Tongue (tissue), 3 donors: ENCODE data around the gene MLF1. TPM values are rescaled to one million over a fixed set of nuclear protein-coding genes. Genes with fewer than 3 reads are reported as not detected.

Source experiments
- DNase-seq: peaks from one replicate; pipeline ENCODE4 v3.0.0-alpha.2; 2015
- small RNA-seq: library from RNA; depleted of rRNA; stranded (forward); fragments of <200 nt; gene quantifications from one replicate; pipeline ENCODE3, GENCODE V24; 2014; ENCODE audit warnings: low replicate concordance
- total RNA-seq: library from RNA; depleted of rRNA; stranded (reverse); fragments of >200 nt; gene quantifications from one replicate; pipeline ENCODE4 v1.2.3, GENCODE V29; 2014

Gene MLF1
- total RNA-seq, 1 donor from 2014 or later: 86.8 TPM

DNA sequence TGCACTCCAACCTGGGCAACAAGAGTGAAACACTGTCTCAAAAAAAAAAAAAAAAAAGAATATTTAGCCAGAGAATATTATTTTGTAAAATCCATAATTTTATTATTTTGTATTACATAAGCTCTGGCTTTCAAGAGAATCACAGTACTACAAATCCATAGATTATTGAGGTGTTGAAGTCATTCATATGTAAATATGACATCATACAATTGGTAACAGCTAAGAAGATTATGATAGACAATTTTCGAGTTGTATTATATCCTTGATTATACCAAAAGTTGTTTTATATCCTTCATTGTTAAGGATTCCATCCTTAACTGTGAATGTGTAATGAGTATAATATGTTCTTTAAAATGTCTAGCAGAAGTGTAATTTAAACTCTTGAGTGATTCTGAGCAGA, 3.7 kb downstream of the MLF1 start:
- DNase-seq: no peak

DNA sequence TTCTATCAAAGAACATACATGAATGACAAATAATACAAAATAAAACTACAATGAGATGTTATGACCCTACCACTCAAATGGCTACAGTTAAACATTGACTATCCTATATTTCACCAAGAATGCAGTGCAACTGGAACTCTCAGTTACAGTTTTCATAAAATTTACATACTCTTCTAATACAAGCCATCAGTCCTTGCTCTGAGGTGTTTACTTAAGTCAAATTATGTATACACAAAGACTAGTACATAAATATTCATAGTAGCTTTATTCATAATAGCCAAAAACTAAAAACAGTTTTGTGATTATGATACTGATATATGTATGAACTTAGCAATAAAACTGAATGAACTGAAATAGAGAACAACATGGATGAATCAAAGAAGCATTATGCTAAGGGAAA, 19.2 kb downstream of the MLF1 start:
- DNase-seq: no peak

GRCh38 chr3:158600787-158601186, 29.8 kb downstream of the MLF1 start:
- no peak for DNase-seq

DNA sequence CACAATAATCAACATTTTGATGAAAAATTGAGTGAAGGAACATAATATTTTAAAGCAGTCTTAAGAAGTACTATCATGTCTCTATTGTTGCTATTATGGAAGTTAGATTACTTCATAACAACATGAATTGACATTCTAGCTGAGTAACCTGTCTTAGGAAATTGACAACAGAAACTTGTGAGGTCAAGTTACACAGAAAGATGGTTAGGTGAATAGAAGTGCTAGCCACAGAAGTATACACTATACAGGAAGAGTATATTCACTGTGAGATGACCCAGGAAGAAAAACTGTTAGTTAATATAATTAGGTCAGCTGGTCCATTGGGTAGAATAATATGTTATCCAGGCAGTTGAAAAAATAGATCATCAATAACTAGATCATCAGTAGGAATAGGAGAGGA, 31.2 kb downstream of the MLF1 start:
- no peak for DNase-seq

DNA sequence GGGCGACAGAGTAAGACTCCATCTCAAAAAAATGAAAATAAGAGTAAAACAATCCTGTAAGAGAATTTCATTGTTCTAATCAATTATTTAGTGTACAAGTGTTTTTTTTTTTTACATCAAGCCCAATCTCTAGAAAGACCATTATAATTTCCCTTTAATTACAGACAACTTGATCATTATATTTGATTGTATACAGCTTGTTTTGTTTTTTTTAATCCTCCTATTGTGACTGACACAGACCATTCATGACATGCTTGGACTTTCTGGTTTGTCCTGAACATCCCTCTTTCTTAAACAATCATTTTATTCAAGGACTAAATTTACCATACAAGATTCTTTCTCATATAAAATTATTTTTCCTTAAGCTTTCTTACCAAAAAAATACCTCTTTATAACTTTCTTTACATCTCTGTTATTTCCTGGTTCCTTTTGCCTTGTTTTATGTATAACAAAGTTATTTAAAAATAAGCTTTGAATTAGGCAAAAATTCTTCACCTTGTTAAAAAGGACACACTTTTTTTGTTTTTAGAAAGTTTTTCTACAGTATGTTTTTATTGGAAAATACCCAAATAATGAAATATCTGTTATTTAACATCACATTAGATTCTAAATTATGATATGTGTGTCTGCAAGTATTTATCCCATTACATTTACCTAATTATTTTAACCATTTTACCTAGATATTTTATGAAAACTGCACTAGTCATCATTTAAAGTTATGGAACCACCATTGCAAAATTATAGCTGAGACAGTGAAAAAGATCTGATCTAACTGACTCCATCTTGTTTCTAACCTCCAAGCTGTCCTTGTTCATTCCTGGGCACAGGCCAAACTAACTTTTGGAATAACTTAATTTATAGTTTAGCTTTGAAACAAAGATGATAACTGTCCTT, 47.2 kb downstream of the MLF1 start:
- no peak for DNase-seq

DNA sequence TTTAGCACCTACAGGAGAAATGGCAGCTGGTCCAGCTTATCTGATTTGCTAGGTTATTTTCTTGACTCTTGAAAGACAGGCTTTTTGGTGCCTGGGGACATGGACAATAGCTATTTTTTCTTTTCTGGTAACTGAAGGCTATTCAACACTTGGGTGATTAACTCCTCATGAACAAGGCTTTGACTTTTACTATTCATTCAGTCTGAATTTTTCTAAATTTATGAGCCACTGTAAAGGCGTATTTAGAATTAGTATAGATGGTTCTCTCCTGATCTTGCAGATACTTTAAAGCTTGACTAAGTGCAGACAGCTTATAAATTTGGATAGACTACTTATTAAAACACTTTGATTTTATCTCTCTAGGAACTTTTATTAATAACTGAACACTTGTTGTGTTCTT, 54.9 kb downstream of the MLF1 start:
- DNase-seq: no peak

DNA sequence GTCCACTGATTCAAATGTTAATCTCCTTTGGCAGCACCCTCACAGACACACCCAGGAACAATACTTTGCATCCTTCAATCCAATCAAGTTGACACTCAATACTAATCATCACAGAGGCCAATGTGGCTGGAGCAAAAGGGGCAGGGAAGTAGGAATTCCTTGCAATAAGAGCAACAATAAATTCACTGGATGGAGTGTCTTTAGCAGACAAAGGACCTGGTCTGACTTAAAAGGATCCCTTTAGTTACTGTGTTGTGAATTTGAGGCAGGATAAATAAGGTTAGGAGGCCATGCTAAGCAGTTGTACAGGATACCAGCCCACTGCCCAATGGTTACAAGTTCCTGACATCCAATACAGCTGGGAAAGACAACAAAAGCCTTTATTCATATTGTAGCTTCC, 61.0 kb downstream of the MLF1 start:
- no peak for DNase-seq

DNA sequence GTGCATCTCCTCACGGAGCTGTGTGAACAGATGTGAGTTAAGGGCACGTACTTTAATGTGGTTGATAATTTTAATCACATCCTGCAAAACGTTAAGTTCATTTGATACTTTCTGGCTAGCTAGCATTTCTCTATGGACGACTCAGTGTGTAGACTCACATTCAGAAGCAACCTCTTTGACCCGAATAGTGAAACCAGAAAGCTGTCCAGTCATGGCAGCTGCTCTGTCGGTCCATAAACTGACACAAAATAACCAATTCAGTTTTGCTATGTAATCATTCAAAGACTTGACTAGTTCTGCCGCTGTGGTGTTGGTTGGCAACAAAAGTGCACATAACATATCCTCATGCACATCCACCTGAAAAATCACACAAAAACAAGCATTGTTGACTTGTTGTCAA, 69.7 kb downstream of the MLF1 start:
- DNase-seq: no peak

DNA sequence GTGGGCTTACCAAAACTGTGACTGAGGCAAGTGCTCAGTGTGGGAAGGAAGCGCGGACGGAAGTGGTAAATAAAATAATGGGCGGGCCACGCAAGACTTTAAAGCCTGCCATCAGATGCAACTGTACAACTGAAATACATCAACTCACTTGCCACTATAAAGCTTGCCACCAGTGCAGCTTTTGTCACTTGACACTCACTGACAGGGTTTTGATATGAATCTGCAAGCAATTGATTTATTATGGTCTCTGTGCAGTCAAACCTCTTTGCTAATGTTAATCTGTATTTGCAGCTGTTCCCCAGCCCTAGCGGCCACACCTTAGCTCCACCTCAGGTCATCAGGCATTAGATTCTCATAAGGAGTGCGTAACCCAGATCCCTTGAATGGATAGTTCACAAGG, 71.0 kb downstream of the MLF1 start:
- DNase-seq: no peak

DNA sequence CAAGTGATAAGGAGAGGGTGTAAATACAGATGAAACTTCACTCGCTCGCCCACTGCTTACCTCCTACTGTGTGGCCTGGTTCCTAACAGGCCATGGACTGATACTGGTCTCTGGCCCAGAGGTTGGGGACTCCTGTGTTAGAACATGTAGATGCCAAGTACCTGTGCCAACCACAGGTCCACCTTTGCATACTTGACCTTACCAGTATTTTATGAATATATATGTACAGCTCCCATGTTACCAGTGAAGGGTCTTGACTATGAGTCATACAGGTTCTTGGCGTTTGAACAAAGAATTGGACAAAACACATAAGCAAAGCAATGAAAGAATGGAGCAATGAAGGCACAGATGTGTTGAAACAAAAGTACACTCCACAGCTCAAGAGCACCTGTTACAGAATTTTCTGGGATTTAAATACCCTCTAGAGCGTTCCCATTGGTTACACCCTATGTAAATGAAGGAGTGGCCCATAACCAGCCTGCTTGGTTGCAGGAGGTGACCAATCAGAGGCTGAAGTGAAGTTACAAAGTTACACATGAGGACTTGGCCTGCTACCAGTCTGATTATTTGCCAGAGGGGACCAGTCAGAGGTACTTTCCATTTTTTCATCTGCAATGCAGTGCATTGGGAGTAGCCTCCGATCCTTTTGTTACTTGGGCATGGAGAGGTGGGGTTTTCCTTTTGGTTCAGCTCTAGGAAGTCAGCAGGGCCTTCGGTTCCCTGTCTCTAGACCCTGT, 71.6 kb downstream of the MLF1 start:
- no peak for DNase-seq

- peak; percentile 98 for DNase-seq
These were observed 73.4 kb downstream of the MLF1 start, which contains the start of gene GFM1 for GRCh38 chr3:158644345-158644908. Gene GFM1 (plus strand): TSS chr3:158644527. CDS start chr3:158644635, 108 bp downstream.

DNA sequence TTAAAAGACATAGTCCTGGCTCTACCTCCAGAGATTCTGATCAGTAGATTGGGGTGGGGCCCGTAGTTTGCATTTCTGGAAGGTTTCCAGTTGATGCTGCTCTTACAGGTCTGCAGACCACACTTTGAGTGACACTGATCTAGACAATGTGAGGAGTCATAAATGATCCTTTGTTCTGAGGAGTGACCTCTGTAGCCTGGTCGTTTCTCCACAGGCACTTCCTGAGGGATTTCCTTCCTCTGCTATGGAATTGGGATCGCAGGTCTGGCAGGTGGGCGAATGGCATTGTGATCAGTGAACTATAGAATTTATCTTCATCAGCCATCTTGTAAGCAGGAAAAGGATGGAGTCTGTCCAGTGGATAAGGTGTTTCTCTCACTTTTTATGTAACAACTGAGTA, 78.8 kb downstream of the MLF1 start:
- DNase-seq: no peak

DNA sequence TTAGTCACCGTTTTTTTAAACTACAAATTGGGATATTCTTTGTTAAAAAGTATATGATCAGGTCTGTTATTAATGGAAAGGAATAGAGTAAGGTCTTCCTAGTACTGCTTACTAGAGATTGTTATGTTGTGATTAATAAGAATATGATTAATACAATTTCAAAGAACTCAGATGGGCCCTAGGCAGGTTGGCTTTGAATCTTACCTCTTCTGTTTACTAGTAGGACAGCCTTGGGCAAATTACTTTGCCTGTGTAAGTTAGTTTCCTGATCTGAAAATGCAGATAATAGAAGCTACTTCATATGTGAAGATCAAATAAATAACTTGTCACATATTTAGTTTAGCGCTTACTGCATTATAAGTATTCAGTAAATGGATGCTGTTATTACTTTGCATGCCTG, 80.2 kb downstream of the MLF1 start:
- DNase-seq: no peak

DNA sequence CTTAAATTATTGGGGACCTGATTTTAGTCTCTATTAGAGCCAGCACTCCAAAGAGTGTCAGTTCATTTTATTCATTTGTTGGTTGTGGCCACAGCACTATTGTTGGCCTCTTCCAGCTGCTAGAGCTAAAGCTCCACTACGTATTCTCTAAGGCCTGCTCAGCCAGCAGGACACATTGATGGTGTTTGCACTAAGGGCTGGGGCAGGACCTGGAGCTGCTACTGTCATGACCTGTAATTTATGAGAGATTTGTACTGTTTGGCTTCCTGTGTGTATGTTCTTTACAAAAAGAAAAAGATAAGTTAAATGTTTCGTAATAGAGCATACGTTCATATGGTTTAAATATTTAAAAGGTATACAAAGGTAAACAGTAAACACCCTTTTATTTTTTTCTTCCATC, 81.5 kb downstream of the MLF1 start:
- DNase-seq: no peak

Small RNAs within 50 kb of the gene (small RNA-seq; reads per million reads assigned to genes)
- gene AC025033.1: not detected

Other genes with a start within 250 kb of the MLF1 start
- gene GFM1, start 73.3 kb downstream of the MLF1 start, total RNA-seq: 95.5 TPM
- gene LXN, start 101.5 kb downstream of the MLF1 start, total RNA-seq: 17.6 TPM
- gene RARRES1, start 161.3 kb downstream of the MLF1 start, total RNA-seq: 5.3 TPM
- gene MFSD1, start 230.9 kb downstream of the MLF1 start, total RNA-seq: 63.0 TPM